ENCODE data around the gene GPR143. TPM values are rescaled to one million over a fixed set of nuclear protein-coding genes. Genes with fewer than 3 reads are reported as not detected.

GPR143 gene
- total RNA-seq, 4 donors from 2014 or later, result not detected

- Histone ChIP-seq H3K4me3 (no peak overlapping the region), H3K27ac (no peak overlapping the region), H3K9me3 (no peaks in the 10 kb centered on the region), H3K4me1 (no peaks in the 10 kb centered on the region), H3K27me3 (no peaks in the 10 kb centered on the region), H3K36me3 (no peaks in the 10 kb centered on the region)
- DNase-seq, result no peak
- no peak for TF ChIP-seq POLR2A (IDR thresholded peaks at IDR 0.05)
- TF ChIP-seq CTCF (IDR thresholded peaks at IDR 0.05), result no peak
Observed at GRCh38 chrX:9758021-9758638, 7.5 kb downstream of the GPR143 start.

- H3K4me1 ChIP-seq, result no peaks in the 10 kb centered on the region
- H3K4me3 ChIP-seq, result no peak overlapping the region
- DNase-seq, result no peak
- H3K36me3 ChIP-seq, result no peaks in the 10 kb centered on the region
- TF ChIP-seq CTCF (IDR thresholded peaks at IDR 0.05) (no peak), POLR2A (IDR thresholded peaks at IDR 0.05) (no peak)
- no peak overlapping the region for H3K27ac ChIP-seq
- H3K9me3 ChIP-seq, result no peaks in the 10 kb centered on the region
- no peaks in the 10 kb centered on the region for H3K27me3 ChIP-seq
Observed at GRCh38 chrX:9757366-9757765, 8.3 kb downstream of the GPR143 start.

- DNase-seq, result no peak
- Histone ChIP-seq H3K9me3 (no peaks in the 10 kb centered on the region), H3K4me1 (no peaks in the 10 kb centered on the region), H3K4me3 (no peak overlapping the region), H3K36me3 (no peaks in the 10 kb centered on the region), H3K27ac (no peak overlapping the region), H3K27me3 (no peaks in the 10 kb centered on the region)
- TF ChIP-seq POLR2A (IDR thresholded peaks at IDR 0.05), result no peak
- TF ChIP-seq CTCF (IDR thresholded peaks at IDR 0.05), result no peak
Observed at GRCh38 chrX:9749146-9749692, 16.4 kb downstream of the GPR143 start.

GRCh38 chrX:9747644-9748043 is 18.0 kb downstream of the GPR143 start:
- TF ChIP-seq POLR2A (IDR thresholded peaks at IDR 0.05), result no peak
- TF ChIP-seq CTCF (IDR thresholded peaks at IDR 0.05), result no peak
- H3K36me3 ChIP-seq, result no peaks in the 10 kb centered on the region
- H3K4me1 ChIP-seq, result no peaks in the 10 kb centered on the region
- H3K27me3 ChIP-seq, result no peaks in the 10 kb centered on the region
- no peak overlapping the region for H3K4me3 ChIP-seq
- no peak overlapping the region for H3K27ac ChIP-seq
- no peaks in the 10 kb centered on the region for H3K9me3 ChIP-seq
- no peak for DNase-seq

GRCh38 chrX:9746148-9746888 is 19.3 kb downstream of the GPR143 start:
- Histone ChIP-seq H3K4me1 (no peaks in the 10 kb centered on the region), H3K9me3 (no peaks in the 10 kb centered on the region), H3K36me3 (no peaks in the 10 kb centered on the region), H3K27ac (no peak overlapping the region), H3K27me3 (no peaks in the 10 kb centered on the region), H3K4me3 (no peak overlapping the region)
- no peak for DNase-seq
- TF ChIP-seq CTCF (IDR thresholded peaks at IDR 0.05) (no peak), POLR2A (IDR thresholded peaks at IDR 0.05) (no peak)
